Heart left ventricle (tissue), 16 donors: Measurements from ENCODE around the gene TMEM82. TPM values are rescaled to one million over a fixed set of nuclear protein-coding genes. Genes with fewer than 3 reads are reported as not detected.

Experiments
- ATAC-seq, 4 donors: fragments of 200-7000 bp; cut with Tn5 transposase; one replicate each; pipeline ENCODE4 v1.9.1; 2020 to 2022; ENCODE audit warnings: moderate library complexity in 4 of 4, mild to moderate bottlenecking in 3 of 4, moderate number of reproducible peaks in 1 of 4
- DNase-seq, 5 donors: peaks; one replicate each; pipeline ENCODE4 v3.0.0-alpha.2; 2020
- H3K27ac ChIP-seq, 12 donors: fragments of 200-600 bp; sonication (generic) in 4 of 12; one replicate each; pipeline versions ENCODE4 v1.5.0 to v1.8.0; 2016 to 2022; ENCODE audit warnings: mild to moderate bottlenecking in 2 of 12
- H3K27me3 ChIP-seq, 9 donors: fragments of 200-600 bp; sonication (generic) in 2 of 9; one replicate each; pipeline versions ENCODE4 v1.5.1 to v1.8.0; 2016 to 2022; ENCODE audit warnings: mild to moderate bottlenecking in 3 of 9
- H3K36me3 ChIP-seq, 9 donors: fragments of 200-600 bp; sonication (generic) in 2 of 9; one replicate each; pipeline versions ENCODE4 v1.5.0 to v1.8.0; 2018 to 2022; ENCODE audit warnings: mild to moderate bottlenecking in 2 of 9
- H3K4me1 ChIP-seq, 12 donors: fragments of 200-600 bp; sonication (generic) in 4 of 12; one replicate each; pipeline versions ENCODE4 v1.5.0 to v1.8.0; 2016 to 2022; ENCODE audit warnings: mild to moderate bottlenecking in 3 of 12
- H3K4me3 ChIP-seq, 12 donors: fragments of 200-600 bp; sonication (generic) in 4 of 12; one replicate each; pipeline versions ENCODE4 v1.5.0 to v1.8.0; 2017 to 2022; ENCODE audit warnings: mild to moderate bottlenecking in 9 of 12, moderate library complexity in 4 of 12
- H3K9me3 ChIP-seq, 12 donors: fragments of 200-600 bp; sonication (generic) in 4 of 12; one replicate each; pipeline versions ENCODE4 v1.5.0 to v1.8.0; 2016 to 2022; ENCODE audit warnings: mild to moderate bottlenecking in 1 of 12
- CTCF ChIP-seq, 12 donors: fragments of 200-600 bp; sonication (generic) in 4 of 12; IDR thresholded peaks; one replicate each; pipeline versions ENCODE4 v1.5.0 to v1.8.0; 2018 to 2022; ENCODE audit warnings: antibody characterized with exemption in 12 of 12, mild to moderate bottlenecking in 5 of 12
- POLR2A ChIP-seq, 2 donors: fragments of 450-650 bp; IDR thresholded peaks; one replicate each; pipeline ENCODE4 v1.6.1; 2017; ENCODE audit warnings: antibody characterized with exemption in 2 of 2, mild to moderate bottlenecking in 2 of 2, moderate library complexity in 2 of 2
- WGBS, 4 donors: extraction: QIAGEN DNeasy Blood & Tissue Kit in 2 of 4; methylation state at CpG; one replicate each; pipeline versions ENCODE4 v1.1.5 to v1.1.7; 2013 to 2018; 5-methylcytosine and 5-hydroxymethylcytosine counted together
- intact Hi-C, 10 donors: fragments of 100-400 bp; cut with DNase I; formaldehyde crosslinking; loops; one replicate each; pipeline versions ENCODE4 v1.11.1 to v1.14.2; 2022
- polyA plus RNA-seq, 2 donors: library from polyadenylated mRNA; stranded (reverse); fragments of 200-250 nt; gene quantifications; one replicate each; pipeline ENCODE4 v1.2.3, GENCODE V29; 2013
- total RNA-seq, 9 donors: library from RNA; depleted of rRNA in 2 of 9; stranded (reverse); fragments of >200 nt in 2 of 9; fragmentation: NEBNext Ultra II Directional in 3 of 9; extraction: Animal tissue kit (Norgen Biotek cat#: 25700) in 3 of 9; gene quantifications; one replicate each; pipeline versions ENCODE4 v1.1.0 to v1.2.4, GENCODE V29; 2016 to 2023
- donor health status: ischemic (EF 13 %, LVEDD 7.1; RV severe dilation, severe dysfunction).
- donor health status: healthy with polysubstance abuse.
- donor health status: DM: no; HTN: yes; CAD: no.
- donor health status: DM: no; HTN: no; CAD: no.
- donor health status: ischemic (EF 25% LVEDD 6.9; RV normal size, moderate dysfunction).
- donor health status: ischemic (EF 25% LVEDD 5.7; RV mildly dilated, moderate dysfunction).
- donor health status: healthy.
- donor health status: DM: yes; HTN: yes; CAD: no.
- donor health status: ischemic (EF 35%, LVEDD 5.7; RV mildly dilated, moderate dysfunction).
- donor health status: nonischemic (EF 11% LVEDD 7.7; RV severe dilation, severe dysfunction).
- donor health status: DM: yes; HTN: yes; CAD: no.
- donor health status: PGD.
- donor health status: ischemic (EF 29% LVEDD 5.4; RV normal size, mild dysfunction).
- donor health status: nonischemic (EF 23%, LVEDD 6.1; RV moderate dilation, normal function).

The TMEM82 gene
- total and polyA plus RNA-seq, 11 donors, result not detected

- Histone ChIP-seq H3K36me3 (peaks cover 0 to 69% (median 63%) of the 10 kb centered on the region in 9 donors), H3K4me1 (peaks cover 6 to 79% (median 44%) of the 10 kb centered on the region in 12 donors), H3K27ac (peak overlapping the region in 11 of 12 donors; percentile 38 to 83 (median 73)), H3K9me3 (no peaks in the 10 kb centered on the region), H3K4me3 (no peak overlapping the region), H3K27me3 (no peaks in the 10 kb centered on the region)
- ATAC-seq (peak; percentile 1 to 48 (median 28)), DNase-seq (peak in 1 of 5 donors; percentile 67)
- intact Hi-C loops, result no loop called here
- 49 to 71% (median 59%) methylated on average over 11 of the region's 11 CpGs for WGBS, 4 donors
- no peak for TF ChIP-seq POLR2A (IDR thresholded peaks at IDR 0.05)
- TF ChIP-seq CTCF (IDR thresholded peaks at IDR 0.05), result no peak
These were observed 24.7 kb upstream of the TMEM82 start for GRCh38 chr1:15717418-15718125.

DNA sequence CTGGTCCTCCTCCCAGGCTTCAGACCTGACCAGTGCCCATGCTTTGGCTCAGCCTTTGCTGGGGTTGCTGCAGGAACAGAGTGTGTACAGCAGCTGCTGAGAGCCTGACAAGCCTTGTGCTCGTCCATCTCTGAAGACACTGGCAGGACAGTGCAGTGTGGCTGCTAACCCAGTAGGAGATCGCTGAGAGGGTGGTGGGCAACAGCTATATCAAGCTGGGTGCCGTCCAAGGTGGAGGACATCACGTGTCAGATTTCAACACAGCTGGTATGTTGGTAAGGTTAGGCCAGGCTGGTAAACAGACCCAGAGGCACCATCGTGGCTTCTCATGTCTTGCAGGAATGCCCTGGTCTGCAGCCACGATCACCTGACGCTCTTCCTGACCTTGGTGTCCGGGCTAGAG, 24.1 kb upstream of the TMEM82 start:
- DNase-seq, result peak in 1 of 5 donors; percentile 44
- H3K4me1 ChIP-seq, result peaks cover 6 to 78% (median 40%) of the 10 kb centered on the region in 12 donors
- intact Hi-C loops, result no loop called here
- TF ChIP-seq POLR2A (IDR thresholded peaks at IDR 0.05) (no peak), CTCF (IDR thresholded peaks at IDR 0.05) (no peak)
- no peaks in the 10 kb centered on the region for H3K9me3 ChIP-seq
- peak; percentile 8 to 42 (median 17) for ATAC-seq
- WGBS, 4 donors, result 56 to 62% (median 61%) methylated on average over 6 to 8 of the region's 8 CpGs
- no peaks in the 10 kb centered on the region for H3K27me3 ChIP-seq
- H3K4me3 ChIP-seq, result no peak overlapping the region
- peak overlapping the region in 11 of 12 donors; percentile 38 to 83 (median 73) for H3K27ac ChIP-seq
- H3K36me3 ChIP-seq, result peaks cover 0 to 76% (median 70%) of the 10 kb centered on the region in 9 donors

DNA sequence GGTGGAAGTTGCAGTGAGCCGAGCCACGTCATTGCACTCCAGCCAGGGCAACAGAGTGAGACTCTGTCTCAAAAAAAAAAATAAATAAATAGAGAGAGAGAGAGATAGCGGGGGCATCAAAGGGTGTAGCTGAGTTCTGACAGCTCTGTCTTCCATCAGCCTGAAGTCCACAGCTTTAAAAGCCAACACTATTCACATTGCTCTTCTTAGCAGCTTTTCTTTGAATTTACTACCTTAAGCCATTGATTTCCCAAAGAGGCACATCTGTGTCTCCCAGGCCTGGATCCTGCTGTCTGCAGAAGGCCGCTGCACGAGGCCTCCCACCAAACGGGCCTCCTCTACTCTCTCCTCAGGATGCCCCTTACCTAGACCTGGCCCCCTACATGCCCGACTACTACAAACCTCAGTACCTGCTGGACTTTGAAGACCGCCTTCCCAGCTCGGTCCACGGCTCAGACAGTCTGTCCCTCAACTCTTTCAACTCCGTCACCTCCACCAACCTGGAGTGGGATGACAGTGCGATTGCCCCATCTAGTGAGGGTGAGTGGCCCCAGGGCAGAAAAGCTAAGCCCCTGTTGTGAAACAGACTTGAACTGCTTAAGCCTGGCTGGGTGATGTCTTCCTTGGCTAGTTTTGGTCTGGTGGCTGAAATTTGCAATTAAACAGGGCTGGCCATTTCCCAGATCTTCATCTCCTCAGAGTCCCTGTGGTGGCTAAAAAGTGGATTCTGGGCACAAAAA, 22.7 kb upstream of the TMEM82 start:
- TF ChIP-seq CTCF (IDR thresholded peaks at IDR 0.05) (no peak), POLR2A (IDR thresholded peaks at IDR 0.05) (no peak)
- Histone ChIP-seq H3K4me1 (peaks cover 6 to 65% (median 31%) of the 10 kb centered on the region in 12 donors), H3K36me3 (peaks cover 0 to 89% (median 80%) of the 10 kb centered on the region in 9 donors), H3K27ac (peak overlapping the region in 7 of 12 donors; percentile 33 to 83 (median 76)), H3K9me3 (no peaks in the 10 kb centered on the region), H3K27me3 (no peaks in the 10 kb centered on the region), H3K4me3 (no peak overlapping the region)
- ATAC-seq, result no peak
- WGBS, 4 donors, result 80 to 87% (median 87%) methylated on average over 12 of the region's 12 CpGs
- DNase-seq, result no peak
- intact Hi-C loops, result no loop called here

GRCh38 chr1:15720861-15721260, 21.4 kb upstream of the TMEM82 start:
- Histone ChIP-seq H3K4me3 (no peak overlapping the region), H3K36me3 (peaks cover 0 to 100% (median 90%) of the 10 kb centered on the region in 9 donors), H3K4me1 (peaks cover 0 to 52% (median 18%) of the 10 kb centered on the region in 12 donors), H3K27ac (peak overlapping the region in 11 of 12 donors; percentile 33 to 83 (median 56)), H3K27me3 (no peaks in the 10 kb centered on the region), H3K9me3 (no peaks in the 10 kb centered on the region)
- 54 to 78% (median 65%) methylated on average over 3 of the region's 3 CpGs for WGBS, 4 donors
- no peak for TF ChIP-seq POLR2A (IDR thresholded peaks at IDR 0.05)
- TF ChIP-seq CTCF (IDR thresholded peaks at IDR 0.05), result no peak
- intact Hi-C loops, result no loop called here
- ATAC-seq (peak in 3 of 4 donors; percentile 57 to 70 (median 58)), DNase-seq (peak in 2 of 5 donors; percentile 54 to 66)
